Lower leg skin (tissue), 3 donors: ENCODE measurements around the gene KDM4B.

Source experiments
- CTCF ChIP-seq, 3 donors: fragments of 450-650 bp; IDR thresholded peaks; one replicate each; pipeline ENCODE4 v1.5.1; 2016; ENCODE audit warnings: antibody characterized with exemption in 3 of 3, mild to moderate bottlenecking in 3 of 3, moderate library complexity in 2 of 3
- POLR2A ChIP-seq, 2 donors: fragments of 450-650 bp; IDR thresholded peaks; one replicate each; pipeline ENCODE4 v1.6.1; 2016 to 2017; ENCODE audit warnings: antibody characterized with exemption in 2 of 2, mild to moderate bottlenecking in 1 of 2, moderate library complexity in 1 of 2

- TF ChIP-seq POLR2A (IDR thresholded peaks at IDR 0.05) (no peak), CTCF (IDR thresholded peaks at IDR 0.05) (no peak)
Measured at GRCh38 chr19:4957981-4958380, 10.9 kb upstream of the KDM4B start.
